Thoracic aorta (tissue), 2 donors: Measurements from ENCODE around the gene NLK. TPM values are rescaled to one million over a fixed set of nuclear protein-coding genes. Genes with fewer than 3 reads are reported as not detected.
"Not testable (repeated sequence)": the region's sequence is repeated elsewhere in the genome, so short reads cannot be mapped to it uniquely, and the experiment has no call there.

Source experiments
- ATAC-seq: fragments of 150-250 bp; one replicate; pipeline ENCODE4 v1.8.0; 2017; ENCODE audit warnings: low read depth; ENCODE audit not compliant: insufficient number of reproducible peaks, low FRiP score
- DNase-seq: peaks from one replicate; pipeline ENCODE4 v3.0.0-alpha.2; 2020; ENCODE audit warnings: low spot score
- H3K27ac ChIP-seq, 2 donors: fragments of 200-600 bp; sonication (generic); 1 replicate in 1 of 2; 2 replicates in 1 of 2; pipeline ENCODE4 v1.5.1; 2016; ENCODE audit warnings: mild to moderate bottlenecking in 2 of 2, moderate library complexity in 2 of 2
- H3K27me3 ChIP-seq: fragments of 200-600 bp; sonication (generic); replicated peaks from 2 replicates; pipeline ENCODE4 v1.6.0; 2016; ENCODE audit warnings: mild to moderate bottlenecking; ENCODE audit not compliant: insufficient read depth
- H3K36me3 ChIP-seq: fragments of 200-600 bp; sonication (generic); one replicate; pipeline ENCODE4 v1.5.1; 2016
- H3K4me1 ChIP-seq, 2 donors: fragments of 200-600 bp; sonication (generic); 1 replicate in 1 of 2; 2 replicates in 1 of 2; pipeline versions ENCODE4 v1.5.1 to v1.6.0; 2016; ENCODE audit warnings: low read depth in 2 of 2, mild to moderate bottlenecking in 1 of 2; ENCODE audit not compliant: control insufficient read depth in 1 of 2
- H3K4me3 ChIP-seq: fragments of 200-600 bp; sonication (generic); 2 replicates; pipeline ENCODE4 v1.5.1; 2016; ENCODE audit warnings: mild to moderate bottlenecking
- H3K9me3 ChIP-seq: fragments of 200-600 bp; sonication (generic); 2 replicates; pipeline ENCODE4 v1.5.1; 2016
- total RNA-seq, 2 donors: library from RNA; depleted of rRNA; stranded (reverse); fragments of >200 nt; gene quantifications; one replicate each; pipeline versions ENCODE4 v1.1.0 to v1.2.3, GENCODE V29; 2016
- TF ChIP-seq, protein P1 (sequence below): fragments of 200-600 bp; sonication (generic); IDR thresholded peaks from one replicate; pipeline ENCODE4 v1.5.1; 2019; ENCODE audit warnings: antibody characterized with exemption

NLK gene
- total RNA-seq, 2 donors from 2014 or later, result 10.3 to 23.0 TPM

DNA sequence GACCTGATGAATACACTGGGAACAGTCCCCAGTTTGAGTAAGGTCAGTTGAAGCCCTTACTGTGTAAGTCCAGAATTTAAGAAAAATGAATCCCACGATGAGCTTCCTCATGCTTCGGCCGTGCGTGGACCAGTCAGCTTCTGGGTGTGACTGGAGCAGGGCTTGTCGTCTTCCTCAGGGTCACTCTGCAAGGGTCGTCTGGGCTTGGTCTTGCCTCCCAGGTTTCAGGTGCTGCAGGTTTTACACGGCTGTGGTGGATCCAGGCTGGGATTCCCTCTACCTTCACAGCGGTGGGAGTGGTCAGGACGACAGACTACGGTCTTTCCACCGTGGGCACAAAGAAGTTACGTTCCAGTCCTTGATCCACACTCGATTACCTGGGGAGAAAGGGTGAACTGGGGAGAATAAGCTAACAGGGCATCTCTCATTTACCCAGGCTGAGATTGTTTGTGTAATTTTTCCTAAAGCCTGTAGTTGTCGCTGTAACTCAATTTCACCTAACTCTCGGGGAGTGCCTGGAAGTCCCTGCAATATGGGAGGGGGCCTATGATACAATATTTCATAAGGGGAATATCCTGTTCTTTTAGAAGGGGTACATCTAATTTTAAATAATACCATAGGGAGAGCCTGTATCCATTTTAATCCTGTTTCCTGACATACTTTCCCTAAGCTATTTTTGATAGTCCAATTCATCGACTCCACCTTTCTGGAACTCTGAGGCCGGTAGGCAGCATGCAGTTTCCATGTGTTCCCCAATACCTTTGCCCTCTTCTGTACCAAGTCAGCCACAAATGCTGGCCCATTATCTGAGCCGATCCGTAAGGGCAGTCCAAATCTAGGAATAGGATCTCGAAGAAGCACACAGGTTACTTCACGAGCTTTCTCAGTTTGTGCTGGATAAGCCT is 190.7 kb downstream of the NLK start:
- not testable (repeated sequence) for H3K4me1 ChIP-seq, H3K4me3 ChIP-seq, DNase-seq, H3K36me3 ChIP-seq, H3K27ac ChIP-seq, H3K9me3 ChIP-seq, H3K27me3 ChIP-seq, ATAC-seq
- TF ChIP-seq, protein P1, sequence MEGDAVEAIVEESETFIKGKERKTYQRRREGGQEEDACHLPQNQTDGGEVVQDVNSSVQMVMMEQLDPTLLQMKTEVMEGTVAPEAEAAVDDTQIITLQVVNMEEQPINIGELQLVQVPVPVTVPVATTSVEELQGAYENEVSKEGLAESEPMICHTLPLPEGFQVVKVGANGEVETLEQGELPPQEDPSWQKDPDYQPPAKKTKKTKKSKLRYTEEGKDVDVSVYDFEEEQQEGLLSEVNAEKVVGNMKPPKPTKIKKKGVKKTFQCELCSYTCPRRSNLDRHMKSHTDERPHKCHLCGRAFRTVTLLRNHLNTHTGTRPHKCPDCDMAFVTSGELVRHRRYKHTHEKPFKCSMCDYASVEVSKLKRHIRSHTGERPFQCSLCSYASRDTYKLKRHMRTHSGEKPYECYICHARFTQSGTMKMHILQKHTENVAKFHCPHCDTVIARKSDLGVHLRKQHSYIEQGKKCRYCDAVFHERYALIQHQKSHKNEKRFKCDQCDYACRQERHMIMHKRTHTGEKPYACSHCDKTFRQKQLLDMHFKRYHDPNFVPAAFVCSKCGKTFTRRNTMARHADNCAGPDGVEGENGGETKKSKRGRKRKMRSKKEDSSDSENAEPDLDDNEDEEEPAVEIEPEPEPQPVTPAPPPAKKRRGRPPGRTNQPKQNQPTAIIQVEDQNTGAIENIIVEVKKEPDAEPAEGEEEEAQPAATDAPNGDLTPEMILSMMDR, result peak; percentile 24

DNA sequence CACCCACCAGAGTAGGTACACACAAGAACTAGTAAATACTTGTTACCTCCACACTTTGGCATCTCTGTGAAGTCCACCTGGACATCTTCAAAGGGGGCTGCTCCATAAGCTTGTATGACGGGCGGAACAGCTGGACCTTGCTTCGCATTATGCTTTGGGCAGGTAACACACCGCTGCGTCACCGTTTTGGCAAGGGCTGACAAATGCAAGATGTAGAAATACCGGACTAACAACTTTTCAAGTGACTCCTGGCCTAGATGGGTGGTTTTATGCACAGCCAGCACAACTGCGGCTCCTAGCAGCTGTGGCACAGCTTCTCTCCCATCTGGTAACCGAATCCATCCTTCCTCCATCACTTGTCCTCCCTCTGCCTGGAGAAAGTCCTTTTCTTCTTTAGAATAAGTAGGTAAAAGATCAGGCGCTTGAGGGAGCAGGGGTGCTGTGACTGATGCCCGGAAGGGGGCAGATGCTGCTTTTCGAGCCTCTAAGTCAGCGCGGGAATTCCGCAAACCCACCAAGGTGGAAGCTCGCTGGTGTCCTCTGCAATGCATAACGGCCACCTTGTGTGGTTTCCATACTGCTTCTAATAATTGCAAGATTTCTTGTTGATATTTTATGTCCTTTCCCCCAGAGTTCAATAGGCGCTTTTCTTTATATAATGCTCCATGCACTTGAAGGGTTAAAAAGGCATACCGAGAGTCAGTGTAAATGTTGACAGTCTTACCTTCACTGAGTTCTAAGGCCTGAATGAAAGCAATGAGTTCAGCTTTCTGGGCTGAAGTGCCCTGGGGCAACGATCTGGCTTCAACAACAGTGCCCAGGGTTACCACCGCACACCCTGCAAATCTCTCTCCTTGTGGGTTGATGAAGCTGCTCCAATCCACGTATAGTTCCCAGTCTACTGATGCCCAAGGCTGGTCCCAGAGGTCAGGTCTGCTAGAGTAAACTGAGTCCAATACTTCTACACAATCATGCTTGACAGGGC is 191.7 kb downstream of the NLK start:
- not testable (repeated sequence) for ATAC-seq

DNA sequence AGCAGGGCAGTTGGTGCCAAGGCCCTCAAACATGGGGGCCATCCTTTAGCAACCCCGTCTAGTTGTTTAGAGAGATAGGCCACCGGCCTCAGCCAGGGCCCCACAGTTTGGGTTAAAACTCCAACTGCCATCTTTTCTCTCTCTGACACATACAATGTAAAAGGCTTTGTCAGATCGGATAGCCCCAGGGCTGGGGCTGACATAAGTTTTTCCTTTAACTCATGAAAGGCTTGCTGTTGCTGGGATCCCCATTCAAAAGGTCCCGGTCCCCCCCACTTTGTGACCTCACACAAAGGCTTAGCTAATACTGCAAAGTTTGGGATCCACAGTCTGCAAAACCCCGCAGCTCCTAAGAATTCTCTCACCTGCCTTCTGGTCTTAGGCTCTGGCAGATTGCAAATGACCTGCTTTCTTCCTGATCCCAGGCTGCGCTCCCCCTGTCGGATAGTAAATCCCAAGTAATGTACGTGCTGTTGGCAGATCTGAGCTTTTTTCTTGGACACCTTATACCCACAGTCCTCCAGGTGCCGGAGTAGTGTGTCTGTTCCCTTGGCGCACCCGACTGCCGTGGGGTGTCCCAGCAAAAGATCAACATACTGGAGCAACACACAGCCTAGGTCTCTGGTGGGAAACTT is 192.7 kb downstream of the NLK start:
- H3K9me3 ChIP-seq, H3K27me3 ChIP-seq, H3K27ac ChIP-seq, H3K36me3 ChIP-seq, DNase-seq, ATAC-seq, H3K4me1 ChIP-seq, H3K4me3 ChIP-seq: not testable (repeated sequence)

More for the DNA sequence above, 191.7 kb downstream of the NLK start:
- not testable (repeated sequence) for DNase-seq, H3K4me3 ChIP-seq, H3K27me3 ChIP-seq, H3K9me3 ChIP-seq, H3K4me1 ChIP-seq, H3K27ac ChIP-seq, H3K36me3 ChIP-seq

GRCh38 chr17:28236033-28236653 is 193.7 kb downstream of the NLK start:
- H3K36me3 ChIP-seq, H3K4me1 ChIP-seq, DNase-seq, H3K4me3 ChIP-seq, H3K27me3 ChIP-seq, H3K27ac ChIP-seq, ATAC-seq, H3K9me3 ChIP-seq: not testable (repeated sequence)

DNA sequence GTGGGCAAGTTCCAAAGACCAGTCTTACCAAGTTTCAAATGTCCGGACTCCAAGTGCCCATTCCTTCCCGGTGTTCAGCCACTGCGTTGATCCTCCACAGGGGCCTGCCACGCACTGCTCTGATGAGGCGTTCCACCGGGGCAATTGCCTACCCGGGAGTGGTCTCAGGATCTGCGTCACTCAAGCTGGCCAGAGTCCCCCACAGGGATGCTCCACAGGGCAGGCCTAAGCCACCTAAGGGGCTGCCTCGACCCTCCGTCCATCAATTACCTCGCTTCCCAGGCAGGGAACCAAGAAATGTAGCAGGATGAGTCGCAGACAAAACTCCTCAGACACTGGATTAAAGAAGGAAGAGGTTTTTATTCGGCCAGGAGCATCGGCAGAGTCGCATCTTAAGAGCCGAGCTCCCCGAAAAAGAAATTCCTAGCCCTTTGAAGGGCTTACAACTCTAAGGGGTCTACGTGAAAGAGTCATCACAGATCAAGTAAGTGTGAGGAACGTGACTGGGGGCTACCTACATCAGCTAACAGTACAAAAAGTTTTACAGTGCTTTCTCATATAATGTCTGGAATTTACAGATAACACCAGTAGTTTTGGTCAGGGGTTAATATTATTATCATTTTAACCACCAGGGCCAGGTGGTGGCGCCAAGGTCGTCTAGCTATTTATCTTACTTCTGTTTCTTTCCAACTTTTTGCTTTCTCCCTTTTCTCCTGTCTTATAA is 196.2 kb downstream of the NLK start:
- not testable (repeated sequence) for H3K36me3 ChIP-seq, H3K9me3 ChIP-seq, H3K4me3 ChIP-seq, H3K27ac ChIP-seq, ATAC-seq, DNase-seq, H3K4me1 ChIP-seq, H3K27me3 ChIP-seq

- Histone ChIP-seq H3K4me3 (no peak overlapping the region), H3K27ac (no peak overlapping the region), H3K9me3 (no peaks in the 10 kb centered on the region), H3K27me3 (no peaks in the 10 kb centered on the region), H3K36me3 (no peaks in the 10 kb centered on the region), H3K4me1 (no peaks in the 10 kb centered on the region)
- TF ChIP-seq, protein P1, result no peak
- no peak for ATAC-seq
- no peak for DNase-seq
Measured at GRCh38 chr17:28239271-28239624, 196.8 kb downstream of the NLK start.
